IPS-11a (cell line): ENCODE results near the gene NKX6-2.
"Not testable (repeated sequence)": the region's sequence is repeated elsewhere in the genome, so short reads cannot be mapped to it uniquely, and the experiment has no call there.

Source experiments
- H3K4me3 ChIP-seq: one replicate; pipeline ENCODE4 v1.5.1; 2013; ENCODE audit warnings: low read depth, low read length, control low read depth

NKX6-2 gene

GRCh38 chr10:132799865-132800264 is 13.9 kb upstream of the NKX6-2 start:
- H3K4me3 ChIP-seq = no peak overlapping the region

GRCh38 chr10:132798876-132799275 is 12.9 kb upstream of the NKX6-2 start:
- no peak overlapping the region for H3K4me3 ChIP-seq

GRCh38 chr10:132798403-132798802 is 12.5 kb upstream of the NKX6-2 start:
- H3K4me3 ChIP-seq = no peak overlapping the region

GRCh38 chr10:132797986-132798385 is 12.0 kb upstream of the NKX6-2 start:
- H3K4me3 ChIP-seq = not testable (repeated sequence)

- no peak overlapping the region for H3K4me3 ChIP-seq
These were observed 10.9 kb upstream of the NKX6-2 start for GRCh38 chr10:132796846-132797245.

GRCh38 chr10:132793871-132794849 is 8.2 kb upstream of the NKX6-2 start:
- H3K4me3 ChIP-seq = no peak overlapping the region

- H3K4me3 ChIP-seq = no peak overlapping the region
These were observed 7.3 kb upstream of the NKX6-2 start for GRCh38 chr10:132793213-132793612.

GRCh38 chr10:132792796-132793195 is 6.8 kb upstream of the NKX6-2 start:
- H3K4me3 ChIP-seq = no peak overlapping the region

GRCh38 chr10:132792099-132792498 is 6.2 kb upstream of the NKX6-2 start:
- H3K4me3 ChIP-seq = not testable (repeated sequence)

- H3K4me3 ChIP-seq = no peak overlapping the region
These were observed 5.2 kb upstream of the NKX6-2 start for GRCh38 chr10:132790934-132791829.

GRCh38 chr10:132790470-132790869 is 4.5 kb upstream of the NKX6-2 start:
- H3K4me3 ChIP-seq = no peak overlapping the region

- no peak overlapping the region for H3K4me3 ChIP-seq
These were observed 3.8 kb upstream of the NKX6-2 start for GRCh38 chr10:132789659-132790148.

- no peak overlapping the region for H3K4me3 ChIP-seq
These were observed 2.9 kb upstream of the NKX6-2 start for GRCh38 chr10:132788831-132789219.

GRCh38 chr10:132788180-132788830 is 2.4 kb upstream of the NKX6-2 start:
- H3K4me3 ChIP-seq = peak overlapping the region; percentile 30

GRCh38 chr10:132787495-132788179 is 1.7 kb upstream of the NKX6-2 start:
- peak overlapping the region; percentile 30 for H3K4me3 ChIP-seq

GRCh38 chr10:132786884-132787494 is 1.0 kb upstream of the NKX6-2 start:
- H3K4me3 ChIP-seq = no peak overlapping the region

GRCh38 chr10:132786476-132786883 is 533 bp upstream of the NKX6-2 start:
- no peak overlapping the region for H3K4me3 ChIP-seq

- H3K4me3 ChIP-seq = no peak overlapping the region
These were observed 853 bp downstream of the NKX6-2 start for GRCh38 chr10:132784866-132785722.
